A549 (cell line): ENCODE results near the gene KMT2D. TPM values are rescaled to one million over a fixed set of nuclear protein-coding genes. Genes with fewer than 3 reads are reported as not detected.

Source experiments
- ATAC-seq, 2 experiments: fragments of 200-7000 bp in 1 of 2; fragments of >200 bp in 1 of 2; cut with Nextera tagmentation in 1 of 2; cut with Tn5 transposase in 1 of 2; 3 replicates each; pipeline versions ENCODE4 v1.8.0 to v1.9.1; 2018 to 2020; ENCODE audit warnings: mild to moderate bottlenecking in 1 of 2, moderate library complexity in 1 of 2
- CTCF ChIA-PET: fragments of 300-600 bp; sonication (Branson Sonifier 250); formaldehyde crosslinking; extraction: SDS; loops from one replicate; lab custom pipeline; 2021; ENCODE audit warnings: antibody characterized with exemption, inconsistent platforms; lab: Yijun Ruan, JAX
- POLR2A ChIA-PET: fragments of 350-600 bp; formaldehyde crosslinking; extraction: SDS; loops from one replicate; lab custom pipeline; 2021; ENCODE audit warnings: antibody characterized with exemption, inconsistent platforms; lab: Yijun Ruan, JAX
- DNase-seq, 2 experiments: peaks; one replicate each; pipeline versions ENCODE4 v3.0.0 to v3.0.0-alpha.2; 2011 to 2016; ENCODE audit warnings: low read depth in 1 of 2, low spot score in 1 of 2
- FAIRE-seq: peaks from 2 replicates; lab custom pipeline; 2011; peaks lifted over from hg19 to GRCh38; lab: Jason Lieb, UNC
- H3K27ac ChIP-seq, 2 experiments: fragments of >200 bp; sonication (Bioruptor Twin); formaldehyde crosslinking; 3 replicates each; pipeline ENCODE4 v1.5.1; 2016 to 2017
- H3K4me1 ChIP-seq: fragments of >200 bp; sonication (Bioruptor Twin); formaldehyde crosslinking; 3 replicates; pipeline ENCODE4 v1.6.1; 2016
- H3K4me2 ChIP-seq: fragments of >200 bp; sonication (Bioruptor Twin); formaldehyde crosslinking; 3 replicates; pipeline ENCODE4 v1.6.1; 2016
- H3K4me3 ChIP-seq: fragments of >200 bp; sonication (Bioruptor Twin); formaldehyde crosslinking; 3 replicates; pipeline ENCODE4 v1.5.1; 2016
- H3K9me3 ChIP-seq: fragments of >200 bp; sonication (Bioruptor Twin); formaldehyde crosslinking; 3 replicates; pipeline ENCODE4 v1.6.1; 2016
- ATOH8 ChIP-seq: fragments of 250-450 bp; sonication (Bioruptor Pico); IDR thresholded peaks from 2 replicates; pipeline ENCODE4 v1.5.0; 2020; ENCODE audit warnings: low read depth, mild to moderate bottlenecking, moderate library complexity
- CEBPB ChIP-seq, 2 experiments: fragments of >200 bp in 1 of 2; sonication (Bioruptor Twin) in 1 of 2; formaldehyde crosslinking in 1 of 2; IDR thresholded peaks; 2 replicates each; pipeline ENCODE4 v1.6.1; 2012 to 2016
- EHF ChIP-seq: fragments of 250-450 bp; sonication (Bioruptor Pico); IDR thresholded peaks from 2 replicates; pipeline ENCODE4 v1.5.0; 2020; ENCODE audit warnings: mild to moderate bottlenecking
- ELK1 ChIP-seq: fragments of 150-350 bp; IDR thresholded peaks from 2 replicates; pipeline ENCODE4 v1.6.1; 2014; ENCODE audit warnings: low read depth, mild to moderate bottlenecking, low read length
- ESRRA ChIP-seq: fragments of 150-350 bp; IDR thresholded peaks from 2 replicates; pipeline ENCODE4 v1.6.1; 2014; ENCODE audit warnings: mild to moderate bottlenecking, low read length, borderline replicate concordance
- HMGXB4 ChIP-seq: fragments of 250-450 bp; sonication (Bioruptor Pico); IDR thresholded peaks from 2 replicates; pipeline ENCODE4 v1.5.0; 2021; ENCODE audit warnings: mild to moderate bottlenecking, moderate library complexity, borderline replicate concordance
- HOXA7 ChIP-seq: fragments of 250-450 bp; sonication (Bioruptor Pico); IDR thresholded peaks from 2 replicates; pipeline ENCODE4 v1.5.0; 2020; ENCODE audit warnings: mild to moderate bottlenecking, moderate library complexity
- HOXB13 ChIP-seq: fragments of 250-450 bp; sonication (Bioruptor Pico); IDR thresholded peaks from 2 replicates; pipeline ENCODE4 v1.5.0; 2020; ENCODE audit warnings: low read depth, mild to moderate bottlenecking, moderate library complexity
- JUNB ChIP-seq: fragments of >200 bp; sonication (Bioruptor Twin); formaldehyde crosslinking; IDR thresholded peaks from 2 replicates; pipeline ENCODE4 v1.6.1; 2016
- KDM1A ChIP-seq: fragments of 200-600 bp; sonication (generic); IDR thresholded peaks from 2 replicates; pipeline ENCODE4 v1.6.1; 2016; ENCODE audit warnings: low read depth, mild to moderate bottlenecking
- MAX ChIP-seq: IDR thresholded peaks from 2 replicates; pipeline ENCODE4 v1.6.1; 2012
- MAZ ChIP-seq: fragments of 150-350 bp; IDR thresholded peaks from 2 replicates; pipeline ENCODE4 v1.6.1; 2014; ENCODE audit warnings: antibody characterized with exemption, low read depth, low read length, borderline replicate concordance
- MYC ChIP-seq: IDR thresholded peaks from 2 replicates; pipeline ENCODE4 v1.6.1; 2012; ENCODE audit warnings: mild to moderate bottlenecking, inconsistent platforms, low read length, improper control_type of control experiment, borderline replicate concordance
- NR3C1 ChIP-seq: fragments of >200 bp; sonication (Bioruptor Twin); formaldehyde crosslinking; IDR thresholded peaks from 3 replicates; pipeline ENCODE4 v1.6.1; 2017
- PBX3 ChIP-seq: IDR thresholded peaks from 2 replicates; pipeline ENCODE4 v1.6.1; 2012
- POLR2A ChIP-seq: IDR thresholded peaks from 2 replicates; pipeline ENCODE4 v1.6.1; 2012; ENCODE audit warnings: mild to moderate bottlenecking, low read length
- RARB ChIP-seq: fragments of 250-450 bp; sonication (Bioruptor Pico); IDR thresholded peaks from 2 replicates; pipeline ENCODE4 v1.8.0; 2021; ENCODE audit warnings: mild to moderate bottlenecking, moderate library complexity
- RFX5 ChIP-seq: fragments of 450-650 bp; IDR thresholded peaks from 2 replicates; pipeline ENCODE4 v1.7.1; 2014; ENCODE audit warnings: antibody characterized with exemption, mild to moderate bottlenecking, moderate library complexity
- SREBF2 ChIP-seq: fragments of 450-650 bp; IDR thresholded peaks from 2 replicates; pipeline ENCODE4 v1.6.1; 2014; ENCODE audit warnings: mild to moderate bottlenecking, moderate library complexity
- TP53 ChIP-seq: fragments of 250-450 bp; sonication (Bioruptor Pico); IDR thresholded peaks from 2 replicates; pipeline ENCODE4 v1.5.0; 2021; ENCODE audit warnings: mild to moderate bottlenecking, moderate library complexity
- ZC3H11A ChIP-seq: fragments of 450-650 bp; IDR thresholded peaks from 2 replicates; pipeline ENCODE4 v1.6.1; 2014; ENCODE audit warnings: antibody characterized with exemption, mild to moderate bottlenecking
- ZNF302 ChIP-seq: fragments of 250-450 bp; sonication (Bioruptor Pico); IDR thresholded peaks from 2 replicates; pipeline ENCODE4 v1.9.0; 2021; ENCODE audit warnings: inconsistent platforms, mild to moderate bottlenecking, moderate library complexity
- WGBS: methylation state at CpG from one replicate; pipeline ENCODE4 v1.1.6; 2017; ENCODE audit errors: missing lambda C conversion rate; 5-methylcytosine and 5-hydroxymethylcytosine counted together
- polyA plus RNA-seq, 4 experiments: library from polyadenylated mRNA; depleted of rRNA in 3 of 4; stranded (reverse); fragments of >200 nt; fragmentation: RNase III in 1 of 4; extraction: RNeasy Plus Mini Kit Qiagen cat#74134 plus additional on column Dnase treatment in 1 of 4; gene quantifications; 2 replicates in 3 of 4; 3 replicates in 1 of 4; pipeline ENCODE4 v1.2.3, GENCODE V29; 2011 to 2017

KMT2D gene
- polyA plus RNA-seq, 2 of the 4 experiments (the other 2 are of a cell fraction): 17.6 to 20.0 TPM

GRCh38 chr12:49026678-49027480, 33.7 kb downstream of the KMT2D start:
- CTCF ChIA-PET: interaction anchor here (1.0 to 1.8 kb wide), 4 partner anchors 9 to 88 kb away, joined by 3 to 9 read pairs (median 4); partner anchors contain the start of gene PRKAG1
- FAIRE-seq (no peak), DNase-seq (no peak), ATAC-seq (0 out of 6 replicates have a peak, but pooled peaks of 1 of the 2 experiments have one; percentile 6)
- Histone ChIP-seq H3K4me1 (no peaks in the 10 kb centered on the region), H3K4me2 (no peak overlapping the region), H3K9me3 (no peaks in the 10 kb centered on the region), H3K4me3 (no peak overlapping the region), H3K27ac (no peak overlapping the region)
- POLR2A ChIA-PET: no interaction called here
- 95% methylated on average over 25 of the region's 26 CpGs for WGBS
- TF ChIP-seq MAX (no peak), JUNB (no peak), NR3C1 (no peak), PBX3 (no peak), HMGXB4 (CRISPR knock-in tag) (no peak), ATOH8 (CRISPR knock-in tag) (no peak), RARB (CRISPR knock-in tag) (no peak), MYC (no peak)

GRCh38 chr12:49026101-49026500, 34.5 kb downstream of the KMT2D start:
- H3K9me3 ChIP-seq: no peaks in the 10 kb centered on the region
- WGBS: 94% methylated on average over 21 of the region's 21 CpGs
- no peak overlapping the region for H3K4me3 ChIP-seq
- FAIRE-seq: no peak
- H3K27ac ChIP-seq: no peak overlapping the region
- no peak for DNase-seq
- no peak for TF ChIP-seq MAZ
- ATAC-seq: no peak
- POLR2A ChIA-PET: no interaction called here
- H3K4me2 ChIP-seq: no peak overlapping the region
- CTCF ChIA-PET: interaction anchor here (0.7 to 1.8 kb wide), 5 partner anchors 8 to 87 kb away, joined by 3 to 9 read pairs (median 4); partner anchors contain the start of gene PRKAG1
- H3K4me1 ChIP-seq: no peaks in the 10 kb centered on the region

GRCh38 chr12:49025463-49025862, 35.1 kb downstream of the KMT2D start:
- 88% methylated on average over 4 of the region's 4 CpGs for WGBS
- Histone ChIP-seq H3K27ac (no peak overlapping the region), H3K4me1 (no peaks in the 10 kb centered on the region; the same call in 2 of the 3 replicates), H3K9me3 (no peaks in the 10 kb centered on the region), H3K4me2 (no peak overlapping the region)
- no peak for FAIRE-seq
- no peak for DNase-seq
- ATAC-seq: no peak
- no peak for TF ChIP-seq SREBF2
- no peak for TF ChIP-seq POLR2A
- TF ChIP-seq JUNB: no peak
- no peak for TF ChIP-seq KDM1A
- no peak for TF ChIP-seq MYC
- TF ChIP-seq RFX5: no peak
- no peak for TF ChIP-seq ZNF302 (CRISPR knock-in tag)
- TF ChIP-seq HOXA7 (CRISPR knock-in tag): no peak
- no peak for TF ChIP-seq MAX
- no peak for TF ChIP-seq TP53 (CRISPR knock-in tag)
- no peak for TF ChIP-seq ATOH8 (CRISPR knock-in tag)
- TF ChIP-seq PBX3: no peak
- no peak for TF ChIP-seq ELK1
- TF ChIP-seq EHF (CRISPR knock-in tag): no peak
- no peak for TF ChIP-seq ESRRA
- TF ChIP-seq HOXB13 (CRISPR knock-in tag): no peak
- no peak for TF ChIP-seq CEBPB (IDR thresholded peaks at IDR 0.05)
- TF ChIP-seq ZC3H11A: no peak
- TF ChIP-seq, all 56 proteins: peak for 0
- POLR2A ChIA-PET: no interaction called here
- H3K4me3 ChIP-seq: no peak overlapping the region
- CTCF ChIA-PET: interaction anchor here (0.7 to 1.8 kb wide), 4 partner anchors 12 to 86 kb away, joined by 3 to 9 read pairs (median 4); no protein-coding TSS in a partner anchor
